NCI-H2196 treated with DMSO at 0.1 percent for 48 hours (cell line): ENCODE measurements around the gene TNRC6C.
A peak's percentile ranks its signal among the peaks of the same experiment; 100 is the strongest.

Experiments
- DNase-seq: peaks from one replicate; lab custom pipeline; 2025; ENCODE audit not compliant: unreplicated experiment; lab: John Stamatoyannopoulos, UW

TNRC6C gene

DNA sequence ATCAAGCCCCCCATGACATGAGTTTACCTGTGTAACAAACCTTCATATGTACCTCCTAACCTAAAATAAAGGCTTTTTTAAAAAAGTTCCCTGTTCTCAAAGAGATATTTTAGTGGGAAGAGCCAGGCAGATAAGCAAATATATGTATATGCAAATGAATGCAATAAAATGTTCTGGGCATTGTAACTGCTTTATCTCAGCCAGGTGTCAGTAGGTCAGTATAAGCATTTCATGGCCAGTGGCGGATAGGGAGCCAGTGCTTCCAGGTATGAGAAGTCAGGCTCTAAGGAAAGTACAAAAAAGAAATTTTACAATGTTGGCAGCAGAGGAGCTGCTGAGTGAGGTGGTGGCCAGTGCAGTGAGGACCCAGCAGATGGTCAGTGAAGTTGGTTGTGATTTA lies 53.9 kb downstream of the TNRC6C start:
- no peak for DNase-seq

DNA sequence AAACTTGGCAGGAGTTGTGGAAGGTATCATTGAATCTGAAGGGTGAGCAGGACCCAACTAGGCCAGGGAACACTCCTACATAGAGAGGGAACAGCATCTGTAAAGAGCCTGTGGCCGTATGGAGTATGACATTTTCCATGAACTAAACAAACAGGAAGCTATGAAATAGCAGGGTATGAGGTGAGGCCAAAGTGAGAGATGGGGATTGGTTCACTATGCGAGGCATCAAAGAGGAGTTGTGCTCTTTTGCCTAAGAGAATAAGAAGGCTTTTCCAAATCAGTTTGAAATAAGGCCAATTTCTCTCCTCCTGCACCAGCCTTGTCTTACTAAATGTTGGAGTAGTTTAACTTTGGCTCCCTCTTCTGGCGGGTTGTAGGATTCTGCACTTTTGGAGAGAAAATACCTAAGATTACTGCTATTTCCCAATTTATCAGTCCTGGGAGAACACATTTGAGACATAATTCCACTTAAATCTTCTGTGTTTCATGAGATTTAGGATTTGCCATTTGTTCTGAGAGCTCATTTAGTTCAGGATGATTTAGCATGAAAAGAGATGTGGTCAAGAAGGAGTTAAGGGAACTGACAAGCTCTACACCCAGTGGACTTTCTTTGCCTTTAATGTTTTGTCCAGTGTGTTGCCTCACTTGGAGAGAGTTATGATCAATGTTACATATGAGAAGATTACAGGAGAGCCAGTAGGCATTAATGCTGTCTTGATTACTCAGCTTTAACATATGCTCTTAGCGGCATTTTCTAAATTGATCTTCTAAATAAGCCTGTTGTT lies 55.4 kb downstream of the TNRC6C start:
- peak; percentile 82 for DNase-seq

DNA sequence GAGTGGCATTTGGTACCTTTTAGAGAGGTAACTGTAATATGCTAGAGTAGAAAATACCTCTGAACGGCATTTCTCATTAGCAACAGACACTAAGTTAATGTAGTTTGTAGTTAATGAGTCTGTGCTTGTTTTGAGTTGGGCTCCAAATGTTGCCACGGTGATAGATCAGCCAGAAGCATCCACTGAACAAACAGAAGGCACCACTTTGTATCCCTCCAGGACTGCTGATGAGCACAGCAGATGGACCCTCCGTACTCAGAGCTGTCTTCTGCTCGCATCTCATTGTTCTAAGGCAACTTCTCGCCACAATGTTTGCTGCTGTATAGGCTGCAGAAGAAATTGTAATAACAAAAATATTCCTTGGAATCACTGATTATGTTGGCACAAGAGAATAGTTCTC lies 56.1 kb downstream of the TNRC6C start:
- DNase-seq, result no peak

DNA sequence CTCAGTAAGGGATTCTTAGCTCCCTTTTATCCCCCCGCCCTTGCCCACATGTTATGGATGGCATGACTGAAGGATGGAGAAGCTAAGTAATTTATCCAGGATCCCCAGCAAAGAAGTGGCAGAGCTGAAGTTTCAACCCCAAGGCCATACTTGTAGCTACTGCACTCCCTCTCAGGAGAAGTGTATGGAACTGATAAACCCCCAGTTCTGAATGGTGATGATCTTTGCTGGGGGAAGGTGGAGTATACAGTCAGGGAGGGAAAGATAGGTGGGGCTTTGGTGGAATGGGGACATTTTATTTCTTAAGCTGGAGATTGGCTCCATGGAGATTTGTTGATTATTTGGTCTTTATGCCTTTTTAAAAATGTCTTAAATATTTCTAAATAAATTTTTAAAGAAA lies 58.3 kb downstream of the TNRC6C start:
- DNase-seq, result no peak

DNA sequence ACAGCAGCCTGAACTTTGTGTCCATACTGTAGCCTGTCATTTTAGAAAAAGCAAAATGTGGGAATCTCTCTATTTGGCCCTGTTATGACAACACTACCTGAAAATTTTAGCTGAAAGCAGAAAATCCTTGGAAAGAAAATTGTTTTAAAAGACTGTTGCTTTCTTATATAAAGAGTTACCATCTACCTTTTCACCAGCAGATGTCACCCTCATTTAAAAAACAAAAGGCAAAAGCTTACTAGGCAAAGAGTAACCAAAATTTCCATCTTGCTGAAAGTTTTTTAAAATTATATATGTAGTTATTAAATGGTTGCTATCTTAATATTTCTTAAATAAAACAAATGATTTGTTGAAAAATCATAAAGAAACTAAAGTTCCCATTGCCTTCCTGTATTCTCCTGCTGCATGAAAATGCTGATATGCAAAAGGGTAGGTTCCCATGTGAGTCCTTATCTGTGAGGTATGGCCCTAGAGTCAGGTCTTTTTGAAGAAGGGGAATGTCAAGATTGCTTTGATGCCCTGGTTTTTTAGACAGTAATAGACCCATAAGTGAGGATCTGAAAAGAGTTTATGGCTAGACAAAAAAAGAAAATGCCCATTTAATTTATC lies 61.0 kb downstream of the TNRC6C start:
- DNase-seq, result peak; percentile 38

DNA sequence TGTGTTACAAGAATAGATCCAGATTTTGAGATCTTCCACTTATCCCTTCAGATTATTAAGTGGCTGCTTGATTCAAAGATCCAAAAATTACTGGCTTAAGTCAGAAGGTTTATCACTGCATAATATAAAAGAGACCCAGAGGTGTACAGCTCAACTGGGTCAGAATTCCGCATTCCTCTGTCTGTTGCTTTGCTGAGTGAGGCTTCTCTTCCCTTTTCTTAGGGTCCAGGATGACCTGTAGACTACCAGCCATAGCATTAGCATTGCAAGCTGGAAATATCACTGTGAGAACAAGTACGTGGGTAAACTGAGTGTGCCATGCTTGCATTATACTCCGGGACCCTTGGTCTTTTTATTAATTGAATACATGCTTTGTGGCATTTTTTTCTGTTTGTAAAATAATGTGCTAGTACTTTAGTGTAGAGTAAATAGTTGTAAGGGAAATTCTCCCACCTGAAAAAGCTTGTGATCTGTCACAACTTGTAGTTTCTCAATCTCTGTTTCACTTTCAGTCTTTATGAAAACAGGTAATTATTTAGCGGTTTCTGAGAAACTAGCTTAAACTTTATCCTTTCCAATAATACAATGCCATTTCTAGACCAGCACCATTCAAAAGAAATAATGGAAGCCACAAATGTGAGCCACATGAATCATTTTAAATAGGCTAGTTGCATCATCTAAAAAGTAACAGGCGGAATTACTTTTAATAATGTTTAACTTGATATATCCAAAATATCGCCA lies 61.6 kb downstream of the TNRC6C start:
- no peak for DNase-seq

DNA sequence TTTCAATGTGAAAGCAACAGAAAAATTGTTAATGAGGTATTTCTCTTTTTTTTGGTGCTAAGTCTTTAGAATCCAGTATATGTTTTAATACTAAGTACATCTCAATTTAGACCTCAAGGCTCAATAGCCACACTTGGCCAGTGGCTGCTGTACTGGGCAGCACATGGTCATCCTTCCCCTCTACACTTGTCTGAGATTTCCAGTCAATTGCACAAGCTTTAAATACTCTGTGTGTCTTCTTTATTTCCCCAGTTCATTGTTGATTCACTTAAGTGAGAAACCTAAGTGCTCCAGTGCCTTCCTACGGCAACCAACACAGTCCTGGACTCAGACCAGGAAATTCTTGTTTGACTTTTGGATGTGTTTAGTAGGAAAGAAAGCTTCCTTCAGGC lies 62.2 kb downstream of the TNRC6C start:
- no peak for DNase-seq

DNA sequence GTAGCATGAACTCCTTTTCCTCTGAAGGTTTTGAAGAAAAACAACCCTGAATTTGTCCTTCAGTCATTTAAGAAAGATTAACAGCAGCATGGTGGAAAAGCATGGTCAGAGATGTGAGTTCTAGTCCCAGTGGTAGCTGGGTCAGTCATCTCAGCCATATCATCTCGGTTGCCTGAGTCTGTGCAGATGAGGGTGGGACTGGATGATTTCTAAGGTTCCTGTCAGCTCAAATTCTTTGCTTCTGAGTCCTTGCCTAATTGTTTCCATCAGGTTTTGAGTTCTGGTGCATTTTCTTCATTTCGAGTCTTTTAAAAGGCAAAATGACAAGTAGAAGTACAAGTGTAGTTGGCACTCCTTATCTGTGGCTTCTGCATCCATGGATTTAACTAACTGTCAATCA lies 63.9 kb downstream of the TNRC6C start:
- DNase-seq, result no peak

DNA sequence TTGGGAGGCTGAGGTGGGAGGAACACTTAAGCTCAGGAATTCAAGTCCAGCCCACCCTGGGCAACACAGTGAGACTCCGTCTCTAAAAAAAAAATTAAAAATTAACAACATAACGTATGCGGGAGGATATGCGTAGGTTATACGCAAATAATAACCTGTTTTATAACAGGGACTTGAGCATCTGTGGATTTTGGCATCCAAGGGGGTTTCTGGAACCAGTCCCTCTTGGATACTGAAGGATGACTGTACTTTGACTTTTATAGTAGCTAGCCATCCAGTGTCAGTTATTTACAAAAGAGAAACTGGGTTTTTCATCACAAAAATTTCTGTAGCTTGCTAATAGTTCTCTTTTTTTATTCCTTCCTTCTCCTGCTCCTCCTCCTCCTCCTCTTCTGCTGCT lies 64.5 kb downstream of the TNRC6C start:
- DNase-seq, result no peak

DNA sequence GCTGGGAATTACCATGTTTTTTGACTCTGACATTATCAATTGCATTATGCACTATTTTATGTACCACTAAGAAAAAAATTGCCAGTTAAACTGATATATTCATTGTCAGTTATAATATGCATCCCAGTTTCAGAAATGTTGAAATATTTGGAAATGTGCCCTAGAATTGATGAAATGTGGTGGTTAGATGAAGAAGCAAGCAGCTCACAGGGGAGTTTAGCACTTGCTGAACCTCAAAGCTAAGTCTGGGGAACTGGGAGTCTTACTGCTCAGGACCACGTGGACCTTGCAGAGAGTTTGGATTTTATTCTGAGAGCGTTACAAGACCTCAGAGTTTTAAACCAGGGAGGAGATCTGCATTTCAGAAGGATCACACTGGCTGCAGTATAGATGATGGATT lies 67.9 kb downstream of the TNRC6C start:
- DNase-seq, result no peak

DNA sequence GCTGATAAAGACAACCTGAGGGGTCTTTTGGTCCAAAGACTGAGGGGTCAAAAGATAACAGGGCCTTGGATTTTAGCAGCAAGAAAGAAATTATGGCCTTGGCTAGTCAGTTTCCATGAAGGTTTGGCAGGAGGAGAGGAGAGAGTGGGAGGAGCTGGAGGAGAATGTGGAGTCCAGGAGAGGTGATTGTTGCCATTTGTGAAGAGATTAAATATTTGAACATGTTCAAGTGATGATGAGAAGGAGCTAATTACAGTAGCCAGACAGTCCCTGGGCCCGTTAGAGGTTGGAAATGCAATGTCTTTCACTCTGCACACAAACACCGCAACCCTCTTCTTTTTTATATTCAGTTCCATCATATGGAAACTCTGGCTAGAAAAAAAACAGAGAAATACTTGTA lies 68.6 kb downstream of the TNRC6C start:
- no peak for DNase-seq

DNA sequence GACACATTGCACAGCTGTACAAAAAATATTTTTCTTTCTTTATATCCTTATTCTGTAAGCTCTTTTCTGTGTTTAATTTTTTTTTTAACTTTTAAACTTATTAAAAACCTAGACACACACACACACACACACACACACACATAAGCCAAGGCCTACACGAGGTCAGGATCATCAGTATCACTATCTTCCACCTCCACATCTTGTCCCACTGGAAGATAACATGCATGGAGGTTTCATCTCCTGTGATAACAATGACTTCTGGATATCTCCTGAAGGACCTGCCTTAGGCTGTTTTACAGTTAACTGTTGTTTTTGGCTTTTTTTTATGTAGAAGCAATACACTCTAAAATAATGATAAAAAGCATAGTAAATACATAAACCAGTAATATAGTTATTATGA lies 71.2 kb downstream of the TNRC6C start:
- DNase-seq, result no peak

DNA sequence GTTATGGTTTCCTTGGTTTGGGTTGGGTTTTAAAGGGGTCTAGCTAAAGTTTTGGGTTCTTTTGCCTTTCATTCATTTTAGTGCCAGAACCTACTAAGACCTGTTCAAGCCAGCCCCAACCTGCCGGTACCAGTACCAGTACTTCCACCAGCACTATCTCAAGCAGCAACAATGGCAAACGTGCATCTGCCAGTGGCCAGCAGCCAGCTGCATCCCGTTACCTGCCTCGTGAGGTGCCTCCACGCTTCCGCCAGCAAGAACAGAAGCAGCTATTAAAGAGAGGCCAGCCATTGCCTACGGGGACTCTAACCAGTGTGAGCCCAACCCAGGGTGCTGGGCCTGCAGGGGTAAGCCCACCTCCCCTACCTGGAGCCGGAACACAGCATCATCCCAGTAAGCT lies 72.9 kb downstream of the TNRC6C start:
- no peak for DNase-seq

DNA sequence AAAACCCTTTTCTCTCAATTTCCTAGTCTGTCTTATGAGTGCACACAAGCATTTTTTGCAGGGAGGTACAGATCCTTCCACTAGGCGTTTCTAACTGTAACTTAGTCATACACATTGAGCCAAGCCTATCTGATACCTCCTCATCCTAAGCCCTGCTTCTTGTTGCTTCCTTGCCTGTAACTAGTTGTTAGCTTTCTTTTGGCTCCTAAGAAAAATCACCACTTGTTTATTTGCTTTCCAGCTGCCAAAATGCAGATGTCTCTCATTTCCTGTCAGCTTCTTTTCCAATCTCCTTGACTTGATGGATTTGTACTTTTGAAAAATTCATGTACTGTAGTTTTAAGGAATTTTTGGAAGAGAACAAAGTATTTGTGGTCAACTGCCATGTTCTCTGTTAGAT lies 73.7 kb downstream of the TNRC6C start:
- DNase-seq, result no peak

DNA sequence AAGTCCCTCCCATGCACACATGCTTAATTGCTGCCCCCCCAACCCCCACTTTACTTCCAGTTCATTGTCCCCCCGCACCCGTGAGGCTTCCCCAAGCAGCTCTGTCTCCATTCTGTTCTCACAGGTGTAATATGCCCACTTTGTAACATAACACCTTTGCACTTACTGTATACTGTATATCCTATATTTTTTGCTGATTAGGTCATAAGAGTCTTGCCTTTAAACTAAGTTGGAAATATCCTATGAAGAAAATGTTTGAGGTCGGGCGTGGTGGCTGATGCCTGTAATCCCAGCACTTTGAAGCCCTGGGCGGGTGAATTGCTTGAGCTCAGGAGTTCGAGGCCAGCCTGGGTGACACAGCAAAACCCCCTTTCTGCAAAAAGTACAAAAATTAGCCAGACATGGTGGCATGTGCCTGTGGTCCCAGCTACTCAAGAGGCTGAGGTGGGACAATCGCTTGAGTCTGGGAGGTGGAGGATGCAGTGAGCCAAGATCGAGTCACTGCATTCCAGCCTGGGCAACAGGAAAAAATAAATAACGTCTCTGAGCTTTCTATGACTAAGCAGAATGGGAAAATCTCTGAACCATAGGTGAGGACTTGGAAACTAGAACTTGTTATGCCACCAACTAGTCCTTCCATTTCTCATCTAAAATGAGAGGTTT lies 76.1 kb downstream of the TNRC6C start:
- no peak for DNase-seq

DNA sequence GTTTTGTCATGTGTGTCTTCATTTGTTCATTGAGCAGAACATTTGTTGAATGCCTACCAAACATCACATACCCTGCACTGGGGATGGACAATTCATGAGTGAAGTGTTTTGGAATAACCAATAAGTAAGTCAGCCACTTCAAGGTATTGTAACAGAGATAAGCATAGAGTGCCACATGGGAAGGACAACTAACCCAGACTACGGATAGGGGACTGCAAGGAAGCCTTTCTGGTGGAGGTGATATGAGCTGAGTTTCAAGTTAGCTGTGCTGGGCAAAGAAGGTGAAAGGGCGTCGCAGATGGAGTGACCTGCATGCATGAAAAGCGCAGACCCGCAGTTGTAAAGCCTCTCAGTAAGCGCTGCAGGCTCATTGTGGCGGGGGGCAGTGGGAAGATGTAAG lies 78.8 kb downstream of the TNRC6C start:
- no peak for DNase-seq

DNA sequence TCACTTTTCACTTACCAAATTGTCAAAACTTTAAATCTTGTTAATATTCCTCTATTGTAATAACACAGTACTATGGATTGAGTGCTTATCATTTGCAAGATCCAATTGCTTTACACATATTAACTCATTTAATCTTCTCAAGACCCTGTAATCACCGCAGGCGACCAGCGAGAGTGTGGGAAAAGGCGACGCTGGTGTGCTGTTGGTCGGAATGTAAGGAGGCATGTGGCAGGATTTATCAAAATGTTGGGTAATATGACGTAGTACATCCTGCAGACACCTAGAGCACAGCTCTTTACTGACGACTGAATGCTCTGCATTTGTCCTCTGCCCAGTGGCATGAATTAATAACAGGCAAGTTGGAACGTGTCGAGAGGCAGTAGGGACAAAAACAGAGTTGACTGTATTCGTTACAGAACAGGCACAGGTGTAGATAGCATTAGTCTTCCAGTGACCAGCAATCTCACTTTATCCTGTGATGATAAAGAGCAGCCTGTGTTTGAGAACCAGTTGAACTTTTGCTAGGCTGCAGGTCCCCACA lies 80.3 kb downstream of the TNRC6C start:
- DNase-seq, result no peak

DNA sequence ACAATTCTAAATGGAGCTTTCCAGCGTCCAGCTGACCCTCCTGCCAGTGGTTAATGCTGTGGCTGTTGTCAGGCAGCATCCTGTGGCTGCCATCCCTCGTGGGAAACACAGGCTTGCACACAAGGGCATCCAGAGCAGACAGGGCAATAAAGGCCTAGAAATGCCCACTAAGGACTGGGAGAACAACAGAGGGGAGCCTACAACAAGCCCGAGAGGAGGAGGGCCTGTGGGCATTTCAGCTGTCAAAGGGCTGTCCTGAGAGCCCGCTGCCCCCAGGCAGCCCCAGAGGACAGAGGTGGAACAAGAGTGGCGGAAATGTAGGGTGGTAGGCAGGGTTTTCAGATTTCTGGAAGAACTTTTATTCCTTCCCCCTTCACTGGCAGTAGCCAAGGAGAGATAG lies 81.1 kb downstream of the TNRC6C start:
- no peak for DNase-seq

DNA sequence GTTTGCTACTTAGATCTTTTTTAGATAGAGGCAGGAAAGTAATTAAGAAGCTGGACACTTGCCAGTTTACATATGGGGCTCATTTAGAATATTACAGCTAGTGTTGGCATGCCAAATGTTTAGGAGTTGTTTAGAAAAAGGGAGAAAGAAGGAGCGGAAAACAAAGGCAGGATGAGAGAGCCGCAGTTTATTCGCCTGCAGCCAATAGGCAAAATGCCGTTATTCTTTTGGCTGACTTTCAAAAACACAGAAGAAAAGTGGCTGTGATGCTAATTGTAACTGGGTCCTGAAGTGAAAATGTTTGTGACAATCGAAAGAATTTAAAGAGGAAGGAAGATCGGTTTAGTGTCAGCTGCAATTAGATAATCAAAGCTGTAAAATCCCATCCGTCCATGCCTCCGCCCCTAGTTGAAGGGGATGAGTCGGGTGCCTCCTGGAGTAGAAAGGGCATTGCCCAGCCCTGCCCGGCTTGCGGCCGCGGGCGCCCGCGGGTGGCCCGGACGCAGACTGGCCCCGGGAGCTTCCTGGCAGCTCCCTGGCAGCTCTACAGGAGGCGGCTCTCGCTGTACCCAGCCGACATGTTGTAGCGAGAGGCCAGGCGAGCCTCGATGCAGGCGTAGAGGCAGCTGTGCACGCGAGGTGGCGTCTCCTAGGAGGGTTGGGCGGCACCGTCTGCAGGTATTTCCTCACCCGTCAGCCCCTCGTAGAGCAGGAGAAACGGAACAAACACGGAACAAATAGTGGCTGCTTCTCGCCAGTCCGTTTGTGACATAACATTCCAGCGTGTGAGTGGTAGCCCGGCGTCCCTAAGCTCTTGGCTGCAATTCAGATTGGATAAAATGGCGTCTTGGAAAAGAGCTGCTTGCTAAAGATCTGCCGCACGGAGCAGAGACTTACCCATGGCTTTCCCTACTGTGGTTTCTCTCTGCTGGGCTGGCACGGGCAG lies 82.2 kb downstream of the TNRC6C start:
- DNase-seq, result peak; percentile 68

DNA sequence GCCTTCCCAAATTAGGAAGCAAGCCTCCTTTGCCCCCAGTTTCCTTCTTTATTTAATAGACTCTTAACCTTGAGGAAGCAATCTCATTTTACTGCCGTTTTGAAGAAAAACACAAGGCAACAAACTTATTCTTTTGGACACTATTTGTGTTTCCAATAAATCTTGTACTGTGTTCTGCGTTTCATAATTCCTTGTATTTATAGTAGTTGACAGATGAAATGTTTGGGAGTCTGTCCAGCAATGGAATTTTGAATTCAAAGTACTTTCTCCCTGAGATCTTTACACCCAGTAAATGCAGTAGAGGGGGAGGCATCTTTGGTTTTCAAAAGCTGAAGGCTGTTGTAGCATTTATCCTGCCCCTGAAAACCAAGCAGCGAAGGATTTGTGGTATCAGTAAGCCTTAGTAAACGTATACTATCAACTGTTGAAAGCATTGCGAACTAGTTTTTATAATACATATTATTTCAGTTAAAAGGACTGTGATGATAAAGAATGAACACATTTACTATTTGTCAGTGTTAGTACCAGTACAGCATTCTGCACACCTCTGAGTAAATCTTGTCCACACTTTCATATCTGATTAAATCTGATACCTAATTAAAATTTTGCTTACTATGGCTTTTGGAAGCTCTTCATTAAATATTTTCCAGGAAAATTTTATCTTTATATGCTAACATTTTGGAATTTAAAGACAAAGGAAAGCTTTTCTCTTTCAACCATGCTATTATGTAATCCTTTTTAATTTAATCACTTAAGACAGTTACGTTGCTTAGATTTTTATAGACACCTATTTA lies 83.1 kb downstream of the TNRC6C start:
- no peak for DNase-seq
